Keratinocyte (primary cell): ENCODE measurements around the gene SPTBN1. TPM values are rescaled to one million over a fixed set of nuclear protein-coding genes. Genes with fewer than 3 reads are reported as not detected.

Source experiments
- DNase-seq: peaks from one replicate; pipeline ENCODE4 v3.0.0-alpha.2; 2011; ENCODE audit warnings: low read depth, missing footprints, low spot score
- FAIRE-seq: peaks from 2 replicates; lab custom pipeline; 2011; peaks lifted over from hg19 to GRCh38; lab: Jason Lieb, UNC
- H2AFZ ChIP-seq: 2 replicates; pipeline ENCODE4 v1.6.0; 2012; ENCODE audit warnings: low read length, control low read depth, inconsistent platforms; ENCODE audit not compliant: control insufficient read depth
- H3K27ac ChIP-seq: 2 replicates; pipeline ENCODE4 v1.5.1; 2011; ENCODE audit warnings: low read length; ENCODE audit not compliant: control insufficient read depth, insufficient read depth
- H3K27me3 ChIP-seq: 3 replicates; pipeline ENCODE4 v1.6.0; 2011; ENCODE audit warnings: low read length; ENCODE audit not compliant: control insufficient read depth, insufficient read depth; ENCODE audit errors: extremely low read depth
- H3K36me3 ChIP-seq, 2 experiments: 2 replicates in 1 of 2; 3 replicates in 1 of 2; pipeline ENCODE4 v1.5.1; 2011; ENCODE audit warnings: low read length in 2 of 2, mild to moderate bottlenecking in 1 of 2; ENCODE audit not compliant: control insufficient read depth in 2 of 2, insufficient read depth in 2 of 2; ENCODE audit errors: extremely low read depth in 1 of 2
- H3K4me1 ChIP-seq: 3 replicates; pipeline ENCODE4 v1.5.1; 2011; ENCODE audit warnings: low read length; ENCODE audit not compliant: control insufficient read depth, insufficient read depth; ENCODE audit errors: extremely low read depth
- H3K4me2 ChIP-seq: 3 replicates; pipeline ENCODE4 v1.6.0; 2011; ENCODE audit warnings: low read depth, low read length; ENCODE audit not compliant: control insufficient read depth, insufficient read depth; ENCODE audit errors: extremely low read depth
- H3K4me3 ChIP-seq, 3 experiments: fragments of 200-600 bp in 1 of 3; sonication (generic) in 1 of 3; 2 replicates in 2 of 3; 3 replicates in 1 of 3; pipeline ENCODE4 v1.5.1; 2011 to 2016; ENCODE audit warnings: low read length in 3 of 3, mild to moderate bottlenecking in 3 of 3, control low read depth in 2 of 3, inconsistent platforms in 1 of 3, low read depth in 1 of 3, mixed read lengths in 1 of 3, mixed run types in 1 of 3, moderate library complexity in 1 of 3; ENCODE audit not compliant: control insufficient read depth in 2 of 3, insufficient read depth in 2 of 3; ENCODE audit errors: extremely low read depth in 1 of 3
- H3K79me2 ChIP-seq: 2 replicates; pipeline ENCODE4 v1.6.0; 2012; ENCODE audit warnings: low read length; ENCODE audit not compliant: control insufficient read depth, insufficient read depth
- H3K9ac ChIP-seq: 3 replicates; pipeline ENCODE4 v1.6.0; 2011; ENCODE audit warnings: low read length; ENCODE audit not compliant: control insufficient read depth, insufficient read depth; ENCODE audit errors: extremely low read depth
- H3K9me1 ChIP-seq: 3 replicates; pipeline ENCODE4 v1.6.0; 2011; ENCODE audit warnings: low read length; ENCODE audit not compliant: control insufficient read depth, insufficient read depth; ENCODE audit errors: extremely low read depth
- H3K9me3 ChIP-seq: 2 replicates; pipeline ENCODE4 v1.5.1; 2012; ENCODE audit warnings: low read depth, low read length; ENCODE audit not compliant: control insufficient read depth
- H4K20me1 ChIP-seq: 3 replicates; pipeline ENCODE4 v1.6.0; 2011; ENCODE audit warnings: low read length; ENCODE audit not compliant: control insufficient read depth, insufficient read depth; ENCODE audit errors: extremely low read depth
- EZH2 ChIP-seq: IDR thresholded peaks from one replicate; pipeline ENCODE4 v1.6.1; 2012; ENCODE audit warnings: inconsistent platforms, mild to moderate bottlenecking, low read length, moderate library complexity
- dilution Hi-C: fragments of 300-500 bp; cut with MboI; formaldehyde crosslinking; loops from one replicate; pipeline ENCODE4 v1.7.0; 2020; ENCODE audit warnings: low sequenced_read_pairs; ENCODE audit not compliant: extremely low pct_ligation_motif_present
- polyA plus RNA-seq, 5 experiments: library from polyadenylated mRNA; depleted of rRNA in 3 of 5; stranded (reverse) in 3 of 5; stranded (forward) in 1 of 5; unstranded in 1 of 5; fragments of >200 nt; gene quantifications; 1 replicate in 1 of 5; 2 replicates in 3 of 5; 3 replicates in 1 of 5; pipeline versions ENCODE4 v1.2.1 to v1.2.3, GENCODE V29; 2011 to 2012; ENCODE audit warnings: missing spikeins in 2 of 5, low read depth in 1 of 5, low replicate concordance in 1 of 5
- TF ChIP-seq, protein P1 (sequence below), 3 experiments: IDR thresholded peaks in 1 of 3; conservative IDR thresholded peaks in 1 of 3; optimal IDR thresholded peaks in 1 of 3; 2 replicates in 2 of 3; 3 replicates in 1 of 3; pipeline versions ENCODE3 to v1.5.1; 2011; ENCODE audit warnings: low read length in 3 of 3, mild to moderate bottlenecking in 3 of 3, moderate library complexity in 2 of 3, control low read depth in 1 of 3, inconsistent platforms in 1 of 3; ENCODE audit not compliant: insufficient read depth in 2 of 3; ENCODE audit errors: extremely low read depth in 1 of 3

SPTBN1 gene
- polyA plus RNA-seq, 1 donor (not counting 4 experiments of a cell fraction or from before 2014, with no cell fraction given) = 40.0 TPM

GRCh38 chr2:54638774-54639187 lies 182.7 kb downstream of the SPTBN1 start:
- no peak for TF ChIP-seq EZH2
- TF ChIP-seq, protein P1, sequence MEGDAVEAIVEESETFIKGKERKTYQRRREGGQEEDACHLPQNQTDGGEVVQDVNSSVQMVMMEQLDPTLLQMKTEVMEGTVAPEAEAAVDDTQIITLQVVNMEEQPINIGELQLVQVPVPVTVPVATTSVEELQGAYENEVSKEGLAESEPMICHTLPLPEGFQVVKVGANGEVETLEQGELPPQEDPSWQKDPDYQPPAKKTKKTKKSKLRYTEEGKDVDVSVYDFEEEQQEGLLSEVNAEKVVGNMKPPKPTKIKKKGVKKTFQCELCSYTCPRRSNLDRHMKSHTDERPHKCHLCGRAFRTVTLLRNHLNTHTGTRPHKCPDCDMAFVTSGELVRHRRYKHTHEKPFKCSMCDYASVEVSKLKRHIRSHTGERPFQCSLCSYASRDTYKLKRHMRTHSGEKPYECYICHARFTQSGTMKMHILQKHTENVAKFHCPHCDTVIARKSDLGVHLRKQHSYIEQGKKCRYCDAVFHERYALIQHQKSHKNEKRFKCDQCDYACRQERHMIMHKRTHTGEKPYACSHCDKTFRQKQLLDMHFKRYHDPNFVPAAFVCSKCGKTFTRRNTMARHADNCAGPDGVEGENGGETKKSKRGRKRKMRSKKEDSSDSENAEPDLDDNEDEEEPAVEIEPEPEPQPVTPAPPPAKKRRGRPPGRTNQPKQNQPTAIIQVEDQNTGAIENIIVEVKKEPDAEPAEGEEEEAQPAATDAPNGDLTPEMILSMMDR (optimal IDR thresholded peaks at IDR 0.05 in 1 of 3, IDR thresholded peaks at IDR 0.05 in 1 of 3, conservative IDR thresholded peaks at IDR 0.05 in 1 of 3; ENCODE audit: extremely low read depth in 1 of 3, insufficient read depth in 2 of 3, low read length in 3 of 3) = no peak
- Histone ChIP-seq H3K9ac (no peak overlapping the region), H2AFZ (no peak overlapping the region), H3K9me3 (no peaks in the 10 kb centered on the region), H3K4me1 (no peaks in the 10 kb centered on the region), H4K20me1 (no peaks in the 10 kb centered on the region), H3K36me3 (peaks cover 33 to 35% of the 10 kb centered on the region in 2 experiments), H3K79me2 (no peaks in the 10 kb centered on the region), H3K4me2 (no peak overlapping the region), H3K27ac (no peak overlapping the region), H3K27me3 (no peaks in the 10 kb centered on the region), H3K4me3 (no peak overlapping the region), H3K9me1 (no peaks in the 10 kb centered on the region)
- DNase-seq = no peak
- dilution Hi-C loops = no loop called here
- FAIRE-seq = no peak

GRCh38 chr2:54639609-54640008 lies 183.5 kb downstream of the SPTBN1 start:
- H3K9me3 ChIP-seq = no peaks in the 10 kb centered on the region
- FAIRE-seq (no peak), DNase-seq (no peak)
- H4K20me1 ChIP-seq = no peaks in the 10 kb centered on the region
- no peaks in the 10 kb centered on the region for H3K79me2 ChIP-seq
- no peaks in the 10 kb centered on the region for H3K9me1 ChIP-seq
- H3K27ac ChIP-seq = no peak overlapping the region
- H3K4me2 ChIP-seq = no peak overlapping the region
- H2AFZ ChIP-seq = no peak overlapping the region
- dilution Hi-C loops = no loop called here
- no peaks in the 10 kb centered on the region for H3K27me3 ChIP-seq
- no peaks in the 10 kb centered on the region for H3K4me1 ChIP-seq
- TF ChIP-seq EZH2 = no peak
- TF ChIP-seq, protein P1 (optimal IDR thresholded peaks at IDR 0.05 in 1 of 3, IDR thresholded peaks at IDR 0.05 in 1 of 3, conservative IDR thresholded peaks at IDR 0.05 in 1 of 3; ENCODE audit: extremely low read depth in 1 of 3, insufficient read depth in 2 of 3, low read length in 3 of 3) = no peak
- H3K36me3 ChIP-seq = peaks cover 36 to 37% of the 10 kb centered on the region in 2 experiments
- no peak overlapping the region for H3K4me3 ChIP-seq
- H3K9ac ChIP-seq = no peak overlapping the region
